Neural cell (in vitro differentiated cells): ENCODE results near the gene UGT3A2. TPM values are rescaled to one million over a fixed set of nuclear protein-coding genes. Genes with fewer than 3 reads are reported as not detected.

ENCODE experiments used
- H2AFZ ChIP-seq: fragments of 200-600, 300-800 bp; sonication (generic), shearing (Covaris generic); 2 replicates; pipeline ENCODE4 v1.6.0; 2014; ENCODE audit warnings: low read depth, mild to moderate bottlenecking, antibody characterized with exemption, low read length, moderate library complexity
- H3F3A ChIP-seq: fragments of 200-600 bp; shearing (Covaris generic); 2 replicates; pipeline ENCODE4 v1.6.1; 2016; ENCODE audit warnings: mild to moderate bottlenecking, moderate library complexity, mixed read lengths, antibody characterized with exemption, low read length; ENCODE audit not compliant: insufficient read depth, poor library complexity, severe bottlenecking
- H3K27ac ChIP-seq: fragments of 200-600, 300-800 bp; sonication (generic), shearing (Covaris generic); 2 replicates; pipeline ENCODE4 v1.5.1; 2014; ENCODE audit warnings: mild to moderate bottlenecking, low read length, moderate library complexity
- H3K27me3 ChIP-seq: fragments of 300-800, 200-600 bp; sonication (generic), shearing (Covaris generic); 2 replicates; pipeline ENCODE4 v1.6.0; 2014; ENCODE audit warnings: mild to moderate bottlenecking, low read depth, low read length, moderate library complexity; ENCODE audit not compliant: insufficient read depth
- H3K36me3 ChIP-seq: fragments of 300-800, 200-600 bp; sonication (generic), shearing (Covaris generic); 2 replicates; pipeline ENCODE4 v1.5.1; 2014; ENCODE audit warnings: mild to moderate bottlenecking, antibody characterized with exemption, low read length, moderate library complexity; ENCODE audit not compliant: insufficient read depth
- H3K4me2 ChIP-seq: fragments of 300-800, 200-600 bp; sonication (generic), shearing (Covaris generic); 2 replicates; pipeline ENCODE4 v1.6.0; 2014; ENCODE audit warnings: mild to moderate bottlenecking, low read length
- H3K4me3 ChIP-seq: fragments of 300-800, 200-600 bp; sonication (generic), shearing (Covaris generic); 2 replicates; pipeline ENCODE4 v1.5.1; 2014; ENCODE audit warnings: mild to moderate bottlenecking, low read length, moderate library complexity
- H3K79me2 ChIP-seq: fragments of 200-600 bp; shearing (Covaris generic); replicated peaks from 2 replicates; pipeline ENCODE4 v1.6.0; 2014; ENCODE audit warnings: mild to moderate bottlenecking, low read length, moderate library complexity; ENCODE audit not compliant: insufficient read depth
- H3K9ac ChIP-seq: fragments of 300-800, 200-600 bp; sonication (generic), shearing (Covaris generic); 2 replicates; pipeline ENCODE4 v1.6.1; 2016; ENCODE audit warnings: mild to moderate bottlenecking, low read length, mixed read lengths
- H3K9me2 ChIP-seq: fragments of 200-600 bp; shearing (Covaris generic); 2 replicates; pipeline ENCODE4 v1.6.1; 2016; ENCODE audit warnings: mild to moderate bottlenecking, low read length, mixed read lengths; ENCODE audit not compliant: insufficient read depth
- H3K9me3 ChIP-seq: fragments of 200-600, 300-800 bp; sonication (generic), shearing (Covaris generic); 2 replicates; pipeline ENCODE4 v1.6.1; 2016; ENCODE audit warnings: mild to moderate bottlenecking, mixed run types, low read length, moderate library complexity, mixed read lengths
- H4K20me1 ChIP-seq: fragments of 200-600 bp; shearing (Covaris generic); 2 replicates; pipeline ENCODE4 v1.6.1; 2016; ENCODE audit warnings: mild to moderate bottlenecking, mixed run types; ENCODE audit not compliant: insufficient read depth
- EP300 ChIP-seq: fragments of 450-650 bp; conservative IDR thresholded peaks from 2 replicates; pipeline ENCODE4 v1.6.1; 2014; ENCODE audit warnings: antibody characterized with exemption, mild to moderate bottlenecking, moderate library complexity; ENCODE audit not compliant: poor library complexity, severe bottlenecking
- EZH2 ChIP-seq: fragments of 200-600, 300-800 bp; shearing (Covaris generic), sonication (generic); IDR thresholded peaks from 2 replicates; pipeline ENCODE4 v1.6.1; 2014; ENCODE audit warnings: antibody characterized with exemption, low read length, borderline replicate concordance, mild to moderate bottlenecking; ENCODE audit not compliant: insufficient read depth, poor library complexity, severe bottlenecking
- MXI1 ChIP-seq: fragments of 450-650 bp; conservative IDR thresholded peaks from 2 replicates; pipeline ENCODE4 v1.6.1; 2014; ENCODE audit warnings: antibody characterized with exemption, mild to moderate bottlenecking; ENCODE audit not compliant: poor library complexity, severe bottlenecking
- POLR2AphosphoS5 ChIP-seq: IDR thresholded peaks from 2 replicates; pipeline ENCODE4 v1.6.1; 2012
- RAD21 ChIP-seq: fragments of 450-650 bp; conservative IDR thresholded peaks from 2 replicates; pipeline ENCODE4 v1.6.1; 2014; ENCODE audit warnings: antibody characterized with exemption, mild to moderate bottlenecking, moderate library complexity
- SMC3 ChIP-seq: fragments of 450-650 bp; conservative IDR thresholded peaks from 2 replicates; pipeline ENCODE4 v1.6.1; 2014; ENCODE audit warnings: antibody characterized with exemption, mild to moderate bottlenecking, moderate library complexity; ENCODE audit not compliant: poor library complexity
- TAF1 ChIP-seq: IDR thresholded peaks from 2 replicates; pipeline ENCODE4 v1.6.1; 2012; ENCODE audit warnings: low read depth
- polyA plus RNA-seq: library from polyadenylated mRNA; depleted of rRNA; stranded (reverse); fragments of >200 nt; gene quantifications from 2 replicates; pipeline ENCODE4 v1.2.3, GENCODE V29; 2014
- TF ChIP-seq, protein P1 (sequence below): fragments of 450-650 bp; IDR thresholded peaks from 2 replicates; pipeline ENCODE4 v1.5.1; 2014; ENCODE audit warnings: antibody characterized with exemption, mild to moderate bottlenecking, moderate library complexity; ENCODE audit not compliant: poor library complexity, severe bottlenecking
- TF ChIP-seq, protein P2 (sequence below): IDR thresholded peaks from 2 replicates; pipeline ENCODE4 v1.6.1; 2012; ENCODE audit warnings: borderline replicate concordance

The UGT3A2 gene
- polyA plus RNA-seq, 1 donor from 2014 or later: not detected

DNA sequence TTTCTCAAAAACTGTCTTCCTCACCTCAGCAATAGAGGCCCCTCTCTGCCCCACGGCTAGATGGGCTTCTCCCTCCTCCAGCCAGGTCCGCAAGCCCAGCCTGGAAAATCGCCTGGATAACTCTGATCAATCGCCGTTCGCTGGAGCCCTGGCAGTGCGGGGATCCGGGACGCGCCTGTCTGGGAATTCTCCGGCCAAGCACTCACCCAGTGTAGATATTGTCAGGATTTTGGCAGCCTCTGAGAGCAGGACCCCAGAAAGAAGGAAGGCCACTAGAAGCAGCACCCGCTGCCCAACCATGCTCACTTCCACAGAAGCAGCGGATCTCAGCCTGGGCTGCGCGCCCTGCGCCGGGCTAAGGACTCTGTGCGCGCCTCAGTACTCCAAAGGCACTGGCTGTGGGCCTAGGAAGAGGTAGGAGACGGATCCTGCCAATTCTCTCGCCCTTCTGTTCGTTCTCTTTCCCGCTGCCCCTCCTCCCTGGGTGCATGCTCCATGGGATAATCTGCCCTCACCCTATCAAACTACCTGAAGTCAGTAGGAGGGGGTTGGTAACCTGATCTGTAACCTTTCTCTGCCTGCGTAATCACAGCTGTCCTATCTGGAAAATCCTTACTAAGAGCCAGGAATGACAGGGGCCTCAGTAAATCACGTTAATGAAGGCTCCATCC, 75.6 kb downstream of the UGT3A2 start, which contains the start of gene UGT3A1:
UGT3A1 (minus strand) TSS at position 450 of the 671 bp plus-strand sequence; CDS start at position 300, 150 bp downstream.
- Histone ChIP-seq H4K20me1 (no peaks in the 10 kb centered on the region), H3K27me3 (peaks cover 6% of the 10 kb centered on the region), H3K79me2 (no peaks in the 10 kb centered on the region), H3K4me2 (no peak within 1 kb of the TSS), H3K9me2 (no peaks in the 10 kb centered on the region), H3K4me3 (no peak within 1 kb of the TSS), H2AFZ (no peak within 1 kb of the TSS), H3F3A (no peaks in the 10 kb centered on the region), H3K9me3 (no peaks in the 10 kb centered on the region), H3K27ac (no peak within 1 kb of the TSS), H3K36me3 (no peaks in the 10 kb centered on the region), H3K9ac (no peak within 1 kb of the TSS)
- TF ChIP-seq POLR2AphosphoS5 (no peak), RAD21 (no peak), MXI1 (no peak), TAF1 (no peak), EZH2 (no peak), SMC3 (no peak), EP300 (no peak)
- TF ChIP-seq, protein P1, sequence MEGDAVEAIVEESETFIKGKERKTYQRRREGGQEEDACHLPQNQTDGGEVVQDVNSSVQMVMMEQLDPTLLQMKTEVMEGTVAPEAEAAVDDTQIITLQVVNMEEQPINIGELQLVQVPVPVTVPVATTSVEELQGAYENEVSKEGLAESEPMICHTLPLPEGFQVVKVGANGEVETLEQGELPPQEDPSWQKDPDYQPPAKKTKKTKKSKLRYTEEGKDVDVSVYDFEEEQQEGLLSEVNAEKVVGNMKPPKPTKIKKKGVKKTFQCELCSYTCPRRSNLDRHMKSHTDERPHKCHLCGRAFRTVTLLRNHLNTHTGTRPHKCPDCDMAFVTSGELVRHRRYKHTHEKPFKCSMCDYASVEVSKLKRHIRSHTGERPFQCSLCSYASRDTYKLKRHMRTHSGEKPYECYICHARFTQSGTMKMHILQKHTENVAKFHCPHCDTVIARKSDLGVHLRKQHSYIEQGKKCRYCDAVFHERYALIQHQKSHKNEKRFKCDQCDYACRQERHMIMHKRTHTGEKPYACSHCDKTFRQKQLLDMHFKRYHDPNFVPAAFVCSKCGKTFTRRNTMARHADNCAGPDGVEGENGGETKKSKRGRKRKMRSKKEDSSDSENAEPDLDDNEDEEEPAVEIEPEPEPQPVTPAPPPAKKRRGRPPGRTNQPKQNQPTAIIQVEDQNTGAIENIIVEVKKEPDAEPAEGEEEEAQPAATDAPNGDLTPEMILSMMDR: no peak
- TF ChIP-seq, protein P2, sequence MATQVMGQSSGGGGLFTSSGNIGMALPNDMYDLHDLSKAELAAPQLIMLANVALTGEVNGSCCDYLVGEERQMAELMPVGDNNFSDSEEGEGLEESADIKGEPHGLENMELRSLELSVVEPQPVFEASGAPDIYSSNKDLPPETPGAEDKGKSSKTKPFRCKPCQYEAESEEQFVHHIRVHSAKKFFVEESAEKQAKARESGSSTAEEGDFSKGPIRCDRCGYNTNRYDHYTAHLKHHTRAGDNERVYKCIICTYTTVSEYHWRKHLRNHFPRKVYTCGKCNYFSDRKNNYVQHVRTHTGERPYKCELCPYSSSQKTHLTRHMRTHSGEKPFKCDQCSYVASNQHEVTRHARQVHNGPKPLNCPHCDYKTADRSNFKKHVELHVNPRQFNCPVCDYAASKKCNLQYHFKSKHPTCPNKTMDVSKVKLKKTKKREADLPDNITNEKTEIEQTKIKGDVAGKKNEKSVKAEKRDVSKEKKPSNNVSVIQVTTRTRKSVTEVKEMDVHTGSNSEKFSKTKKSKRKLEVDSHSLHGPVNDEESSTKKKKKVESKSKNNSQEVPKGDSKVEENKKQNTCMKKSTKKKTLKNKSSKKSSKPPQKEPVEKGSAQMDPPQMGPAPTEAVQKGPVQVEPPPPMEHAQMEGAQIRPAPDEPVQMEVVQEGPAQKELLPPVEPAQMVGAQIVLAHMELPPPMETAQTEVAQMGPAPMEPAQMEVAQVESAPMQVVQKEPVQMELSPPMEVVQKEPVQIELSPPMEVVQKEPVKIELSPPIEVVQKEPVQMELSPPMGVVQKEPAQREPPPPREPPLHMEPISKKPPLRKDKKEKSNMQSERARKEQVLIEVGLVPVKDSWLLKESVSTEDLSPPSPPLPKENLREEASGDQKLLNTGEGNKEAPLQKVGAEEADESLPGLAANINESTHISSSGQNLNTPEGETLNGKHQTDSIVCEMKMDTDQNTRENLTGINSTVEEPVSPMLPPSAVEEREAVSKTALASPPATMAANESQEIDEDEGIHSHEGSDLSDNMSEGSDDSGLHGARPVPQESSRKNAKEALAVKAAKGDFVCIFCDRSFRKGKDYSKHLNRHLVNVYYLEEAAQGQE: no peak

DNA sequence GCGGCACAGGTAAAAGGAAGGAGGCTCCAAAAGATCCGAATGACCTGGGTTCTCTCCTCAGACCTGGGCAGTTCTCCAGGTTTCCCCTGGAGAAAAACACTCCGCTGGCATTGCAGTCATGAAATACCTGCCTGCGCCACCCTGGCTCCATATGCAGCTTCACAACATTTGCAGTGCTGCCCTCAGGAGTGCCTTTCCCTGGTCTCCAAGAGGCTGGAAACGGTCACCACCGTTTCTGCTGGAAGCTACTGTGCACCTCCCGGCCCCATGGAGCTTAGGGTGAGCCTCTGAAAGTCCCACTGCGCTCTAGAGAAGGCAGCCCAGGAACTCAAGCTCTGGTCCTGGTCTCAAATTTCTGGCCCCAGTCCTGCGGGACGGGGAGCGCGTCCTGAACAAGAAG, 76.2 kb downstream of the UGT3A2 start:
- TF ChIP-seq EZH2: no peak
- no peak for TF ChIP-seq SMC3
- TF ChIP-seq RAD21: no peak
- TF ChIP-seq, protein P1: no peak
- TF ChIP-seq MXI1: no peak
- H2AFZ ChIP-seq: no peak overlapping the region

More for the DNA sequence above, 76.2 kb downstream of the UGT3A2 start:
- Histone ChIP-seq H3K9ac (no peak overlapping the region), H3F3A (no peaks in the 10 kb centered on the region), H3K9me3 (no peaks in the 10 kb centered on the region), H3K4me2 (no peak overlapping the region), H3K79me2 (no peaks in the 10 kb centered on the region), H3K27ac (no peak overlapping the region), H4K20me1 (no peaks in the 10 kb centered on the region), H3K36me3 (no peaks in the 10 kb centered on the region), H3K27me3 (peaks cover 6% of the 10 kb centered on the region), H3K4me3 (no peak overlapping the region), H3K9me2 (no peaks in the 10 kb centered on the region)
